Posterior vena cava (tissue), 2 donors: ENCODE data around the gene UBL4B. TPM values are rescaled to one million over a fixed set of nuclear protein-coding genes. Genes with fewer than 3 reads are reported as not detected.

Experiments
- DNase-seq: peaks from one replicate; pipeline ENCODE4 v3.0.0-alpha.2; 2020; ENCODE audit warnings: low spot score
- intact Hi-C, 2 donors: fragments of 100-400 bp; cut with DNase I; formaldehyde crosslinking; loops; one replicate each; pipeline versions ENCODE4 v1.14.1 to v1.14.2; 2022 to 2023
- total RNA-seq, 2 donors: library from RNA; stranded (reverse); fragmentation: NEBNext Ultra II Directional; extraction: Animal tissue kit (Norgen Biotek cat#: 25700); gene quantifications; one replicate each; pipeline ENCODE4 v1.2.1, GENCODE V29; 2021
- donor health status: DM: yes; HTN: yes; CAD: no.
- donor health status: DM: yes; HTN: yes; CAD: no.

UBL4B gene
- total RNA-seq, 2 donors from 2014 or later = 0.19 TPM; not detected in 1

DNA sequence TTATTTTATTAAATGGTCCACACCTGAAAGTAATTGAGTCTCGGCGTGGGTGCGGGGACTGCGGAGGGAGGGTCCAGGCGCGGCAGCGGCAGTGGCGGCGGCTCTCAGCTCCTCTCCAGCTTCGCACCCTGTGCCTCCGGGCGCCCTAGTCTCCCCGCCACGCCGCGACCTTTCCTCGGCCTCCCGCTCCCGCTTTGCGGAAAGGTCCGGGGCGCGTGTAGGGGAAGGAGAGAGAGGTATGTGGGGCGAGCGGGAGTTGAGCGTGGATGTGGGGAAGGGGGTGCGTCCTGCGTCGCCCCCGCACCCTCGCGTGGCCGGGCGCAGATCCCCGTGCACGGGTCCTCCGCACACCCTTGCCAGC lies 28.4 kb upstream of the UBL4B start:
- intact Hi-C loops = no loop called here

DNA sequence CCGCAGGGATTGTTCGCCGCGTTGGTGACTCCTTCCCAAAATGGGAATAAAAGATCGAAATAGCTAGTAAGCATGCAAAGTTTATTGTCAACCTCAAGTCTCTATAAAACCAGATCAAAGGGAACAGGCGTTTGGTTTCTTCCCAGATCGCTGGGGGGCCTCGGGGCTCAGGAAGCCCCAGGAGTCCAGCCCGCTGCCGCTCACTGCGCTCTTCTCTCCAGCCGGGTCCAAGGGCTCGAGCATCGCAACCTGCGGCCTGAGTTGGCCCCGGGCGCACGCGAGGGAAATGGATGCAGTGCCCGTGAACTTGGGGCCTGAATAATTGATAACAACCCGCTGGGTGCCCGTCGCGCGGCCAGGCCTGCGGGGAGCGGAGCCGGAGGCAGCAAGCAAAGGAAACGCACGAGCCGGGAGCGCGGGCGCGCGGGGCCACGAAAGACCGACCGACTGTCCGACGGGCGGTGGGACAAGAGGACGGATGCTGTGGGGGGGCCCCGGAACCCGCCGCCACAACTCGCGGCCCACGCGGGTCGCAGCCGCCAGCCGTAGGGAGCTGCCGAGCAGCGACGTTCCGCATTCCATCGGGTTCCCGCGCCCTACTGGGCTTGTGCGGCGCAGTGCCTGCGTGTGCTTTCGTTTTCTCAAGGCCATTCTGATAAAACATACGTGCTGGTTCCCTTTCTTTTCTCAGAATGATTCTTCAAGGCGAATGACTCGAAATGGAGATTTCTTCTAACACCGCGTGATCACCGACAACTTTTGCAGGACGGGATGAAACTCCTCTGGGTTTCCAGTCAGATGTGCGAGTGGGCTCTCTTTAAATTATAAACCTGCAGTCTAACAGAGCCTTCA lies 27.8 kb upstream of the UBL4B start:
- peak; percentile 91 for DNase-seq
- intact Hi-C loops = no loop called here

More for the DNA sequence above, 28.4 kb upstream of the UBL4B start:
- DNase-seq = no peak

DNA sequence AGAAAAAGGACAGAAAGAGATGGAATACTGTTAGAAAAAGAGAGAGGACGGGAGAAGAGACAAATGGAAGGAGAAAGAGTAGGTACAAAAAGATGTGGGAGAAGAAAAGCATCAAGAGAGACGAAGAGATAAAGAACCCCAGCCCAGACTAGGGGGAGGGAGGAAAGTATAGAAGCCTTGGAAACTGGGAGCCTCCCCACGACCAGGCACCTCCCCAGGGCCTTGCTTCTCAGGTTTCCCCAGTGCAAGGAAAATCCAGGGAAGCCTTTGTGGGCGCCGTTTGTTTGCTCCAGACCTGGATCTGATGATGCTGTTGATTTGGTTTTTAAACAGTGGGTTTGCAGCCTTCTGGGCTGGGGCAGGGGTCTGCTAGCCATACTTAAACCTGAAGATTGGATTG lies 26.6 kb upstream of the UBL4B start:
- intact Hi-C loops = no loop called here
- DNase-seq = no peak

DNA sequence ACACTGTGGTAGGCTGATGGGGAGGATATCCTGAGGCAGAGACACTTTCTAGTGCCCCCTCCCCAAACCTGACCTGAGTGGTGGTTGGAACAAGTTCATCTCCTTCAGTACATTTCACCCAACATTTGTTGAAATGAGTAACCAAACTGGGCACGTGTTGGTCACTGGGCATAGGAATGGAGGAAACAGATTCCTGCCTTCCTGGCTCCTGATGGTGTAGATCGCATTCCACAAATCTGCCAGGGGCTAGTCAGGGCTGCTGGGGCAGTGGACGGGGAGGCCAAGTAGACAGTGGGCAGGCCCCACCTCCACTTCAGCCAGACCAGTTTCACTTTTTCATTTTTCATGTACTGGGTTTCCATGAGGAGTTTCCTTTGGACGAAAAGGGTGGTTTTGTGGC lies 25.3 kb upstream of the UBL4B start:
- intact Hi-C loops = no loop called here
- DNase-seq = no peak

DNA sequence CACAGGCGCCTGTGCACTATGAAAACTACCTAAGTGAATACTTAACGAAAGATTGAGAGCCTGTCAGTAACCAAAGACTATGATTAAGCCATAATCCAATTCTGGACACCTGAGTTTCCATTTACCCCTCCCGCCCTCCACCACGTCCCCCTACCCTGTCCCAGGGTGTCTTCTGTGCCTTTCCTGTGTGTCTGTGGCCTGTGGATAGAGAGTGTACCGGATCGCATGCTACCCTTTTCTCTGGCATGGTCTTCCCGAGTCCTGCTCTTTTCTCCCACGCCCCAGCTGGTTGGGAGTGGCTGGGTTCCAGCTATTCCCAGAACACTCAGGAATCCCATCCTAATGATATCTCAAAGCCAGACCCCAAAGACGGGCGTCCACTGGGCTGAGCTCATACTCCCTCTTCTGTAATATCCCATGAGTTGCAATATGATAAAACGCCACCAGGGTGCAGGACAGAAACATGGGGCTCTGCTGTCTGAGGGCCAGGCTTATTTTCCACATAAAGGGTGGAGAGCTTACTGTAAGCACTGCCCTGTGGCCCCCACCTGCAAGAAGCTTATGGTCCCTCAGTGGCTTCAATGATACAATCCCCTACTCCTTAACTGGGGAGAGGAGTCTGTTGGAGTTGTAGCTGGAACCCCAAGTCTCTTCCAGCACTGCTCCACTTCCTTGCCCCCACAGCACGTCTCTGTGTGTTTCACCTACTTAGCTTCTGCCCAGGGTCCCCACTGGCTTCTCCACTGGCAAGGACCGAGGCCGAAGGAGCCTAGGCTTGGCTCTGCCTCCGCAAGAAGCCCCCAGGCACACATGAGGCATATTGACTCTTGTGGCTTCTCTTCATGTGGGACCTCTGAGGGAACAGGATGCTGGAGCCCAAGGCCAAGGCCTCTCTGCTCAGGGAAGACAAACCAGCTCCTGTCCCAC lies 24.2 kb upstream of the UBL4B start:
- no peak for DNase-seq
- intact Hi-C loops = no loop called here

DNA sequence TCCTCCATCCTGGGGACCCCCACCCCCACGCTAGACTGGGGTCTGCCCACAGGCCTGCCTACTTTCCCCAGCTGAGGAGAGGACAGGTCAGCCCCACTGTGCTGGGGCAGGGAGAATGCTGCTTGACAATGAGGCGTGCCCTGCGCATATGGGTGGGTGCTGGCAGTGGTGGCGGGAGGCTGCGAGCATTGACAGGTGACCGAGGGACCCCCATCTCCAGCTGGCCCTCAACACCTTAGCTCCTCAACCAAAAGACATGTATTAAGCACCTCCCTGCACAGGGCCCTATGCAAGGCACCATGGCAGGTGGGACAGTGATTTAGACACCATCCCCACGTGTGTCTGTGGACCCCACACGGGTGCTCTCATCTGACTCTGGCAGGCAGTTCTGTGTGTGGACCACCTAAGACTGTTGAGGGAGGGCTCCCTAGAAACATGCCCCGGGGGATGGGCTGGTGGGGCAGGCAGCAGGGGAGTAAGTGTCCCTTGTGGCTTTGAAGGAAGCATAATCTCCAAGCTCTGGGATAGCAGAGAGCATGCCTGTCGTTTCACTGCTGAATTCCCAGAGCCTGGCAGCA lies 23.4 kb upstream of the UBL4B start:
- intact Hi-C loops = no loop called here
- DNase-seq = peak; percentile 69

DNA sequence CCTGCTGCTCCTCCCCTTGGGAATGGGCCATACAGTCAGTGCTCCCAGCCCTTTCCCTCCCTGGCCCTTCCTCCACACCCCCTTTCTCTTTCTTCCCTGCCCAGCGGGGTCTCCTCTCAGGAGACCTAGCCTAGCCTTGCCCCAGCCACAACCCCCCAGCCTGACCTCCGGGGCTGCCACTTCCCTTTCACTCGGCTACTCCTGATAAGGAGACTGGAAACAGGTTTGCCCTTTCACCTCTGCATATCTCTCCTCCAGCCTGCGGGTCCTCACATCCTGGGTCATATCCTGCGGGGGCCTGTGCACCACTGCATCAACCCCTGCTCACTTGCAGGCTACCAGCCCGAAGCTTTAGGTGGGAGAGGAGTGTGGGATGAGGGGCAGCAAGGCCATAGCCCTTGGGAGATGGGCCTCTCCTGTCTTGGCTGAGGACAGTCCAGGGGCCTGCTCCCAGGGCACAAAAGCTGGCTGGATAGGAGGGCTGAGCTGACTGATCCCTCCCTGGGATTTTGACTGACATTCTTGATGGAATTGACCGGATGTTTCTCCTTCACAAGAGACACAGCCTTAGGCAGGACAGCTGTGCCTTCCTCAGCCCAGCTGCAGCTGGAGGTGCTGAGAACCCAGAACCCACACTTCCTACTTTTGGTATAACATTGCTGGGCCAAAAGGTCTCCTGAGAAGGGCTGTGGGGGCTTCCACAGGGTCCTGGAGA lies 22.5 kb upstream of the UBL4B start:
- no peak for DNase-seq
- intact Hi-C loops = no loop called here

DNA sequence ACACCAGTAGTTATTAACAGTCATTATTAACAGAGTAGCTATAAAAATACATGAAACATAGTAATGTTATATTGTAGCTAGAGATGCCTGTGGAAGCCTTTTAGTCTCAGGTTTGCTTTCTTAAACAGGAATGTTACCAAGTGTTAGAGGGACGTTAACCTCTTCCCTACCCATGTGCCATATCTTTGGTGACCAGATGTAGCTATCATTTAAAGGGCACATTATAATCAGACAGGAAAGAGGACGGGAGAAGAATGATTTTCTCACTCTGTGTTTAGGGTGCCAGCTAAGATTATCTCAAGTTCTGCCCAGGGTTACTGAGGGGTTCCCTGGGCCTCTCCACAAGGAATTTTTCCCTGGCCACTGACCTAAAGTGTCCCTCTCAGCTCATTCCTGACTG lies 20.9 kb upstream of the UBL4B start:
- DNase-seq = no peak
- intact Hi-C loops = no loop called here

DNA sequence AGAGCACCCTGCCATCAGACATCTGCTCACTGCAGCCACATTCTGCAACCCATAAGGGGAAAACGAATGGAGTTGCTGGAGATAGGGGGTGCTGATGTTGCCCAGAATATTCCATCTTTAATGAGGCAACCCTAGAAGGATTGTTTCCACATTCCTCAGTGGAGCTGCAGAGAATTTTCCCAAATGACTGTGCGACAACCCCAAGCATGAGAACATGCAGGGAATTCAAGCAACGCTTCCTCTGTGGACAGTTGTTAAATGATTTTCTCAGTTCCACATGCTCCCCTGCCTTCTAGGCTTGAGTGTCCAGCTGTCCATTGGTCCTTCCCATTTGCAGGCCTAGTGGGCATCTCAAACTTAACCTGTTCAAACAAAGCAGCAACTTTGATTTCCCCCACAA lies 20.5 kb upstream of the UBL4B start:
- intact Hi-C loops = no loop called here

DNA sequence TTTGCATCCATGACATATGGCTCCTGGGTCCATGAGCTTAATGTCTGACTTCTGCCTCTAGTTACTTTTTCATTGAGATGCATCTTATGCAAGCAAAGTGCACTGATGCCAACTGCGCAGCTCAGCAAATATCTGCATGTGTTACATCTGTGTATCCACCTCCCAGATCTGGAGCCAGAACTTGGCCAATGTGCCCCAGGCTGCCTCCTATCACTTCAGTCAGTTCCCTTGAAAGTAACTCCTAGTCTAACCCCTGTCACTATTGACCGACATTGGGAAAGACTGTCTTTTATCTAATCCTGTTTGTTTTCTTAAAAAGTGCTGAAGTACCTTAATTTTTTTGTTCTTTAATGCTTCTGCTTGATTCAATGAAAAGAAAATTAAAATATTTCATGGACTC lies 19.3 kb upstream of the UBL4B start:
- intact Hi-C loops = no loop called here
- no peak for DNase-seq

More for the DNA sequence above, 20.5 kb upstream of the UBL4B start:
- DNase-seq = no peak

DNA sequence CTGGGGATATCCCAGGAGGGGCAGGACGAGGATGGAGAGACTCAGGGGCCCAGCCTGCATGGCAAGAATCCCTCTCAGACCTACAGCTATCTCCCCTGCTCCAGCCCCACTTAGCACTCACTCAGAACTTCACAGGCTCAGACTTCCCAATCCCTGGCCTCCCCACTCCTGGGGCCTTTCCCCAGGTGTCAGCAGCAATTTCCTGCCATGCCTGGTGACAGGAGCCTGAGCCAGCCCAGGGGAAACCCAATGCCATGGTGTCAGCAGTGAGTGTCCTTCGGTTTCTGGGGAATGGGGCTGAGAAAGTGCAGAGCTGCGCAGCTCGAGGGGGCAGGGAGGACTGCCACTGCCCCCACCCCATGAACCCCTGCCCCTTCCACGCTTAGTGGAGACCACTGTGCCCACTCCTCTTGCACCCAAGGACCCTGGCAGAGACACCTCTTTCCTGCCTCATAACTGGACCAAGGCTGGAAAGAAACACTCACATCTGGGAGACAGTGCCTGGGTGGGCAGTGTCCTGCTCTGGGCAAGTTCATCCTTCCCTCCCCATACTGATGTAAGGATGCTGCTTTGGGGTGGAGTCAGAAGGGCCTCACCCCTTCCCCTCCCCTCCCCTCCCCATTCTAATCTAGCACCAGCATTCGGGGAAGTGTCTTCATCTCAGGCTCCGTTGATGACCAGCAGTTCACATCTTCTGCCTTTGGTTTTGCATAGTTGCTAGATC lies 17.1 kb upstream of the UBL4B start:
- intact Hi-C loops = no loop called here

DNA sequence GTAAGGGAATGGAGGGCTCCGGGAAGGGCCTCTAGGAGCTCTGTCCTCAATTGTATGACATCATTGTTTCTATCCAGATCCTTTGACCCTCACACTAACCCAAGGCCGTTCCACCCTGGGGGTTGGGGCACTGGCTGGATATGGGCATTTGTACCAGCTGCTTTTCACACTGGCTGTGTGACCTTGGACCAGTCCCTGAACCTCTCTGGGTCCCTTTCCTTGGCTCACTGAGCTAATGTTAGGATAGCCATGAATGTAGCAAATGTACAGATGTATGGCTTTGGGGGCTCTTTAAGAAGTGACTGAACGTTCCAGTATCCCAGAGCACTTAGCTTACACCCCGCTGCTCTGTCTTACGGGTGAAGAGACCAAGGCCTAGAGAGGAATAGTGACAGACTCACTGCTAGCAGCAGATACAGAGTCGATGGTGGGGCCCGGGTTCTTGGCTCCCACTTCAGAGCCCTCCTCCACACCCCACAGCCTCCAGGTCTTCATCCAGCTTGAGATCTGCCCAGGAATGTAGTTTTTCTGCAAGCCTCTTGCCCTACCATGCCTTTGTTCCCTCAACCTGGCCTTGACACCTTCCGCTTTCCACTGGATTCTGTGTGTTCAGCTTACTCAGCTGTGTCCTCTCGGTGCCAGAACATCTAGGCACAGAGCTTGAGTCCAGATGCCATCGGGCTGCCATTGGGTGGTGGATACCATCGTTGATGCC lies 14.6 kb upstream of the UBL4B start:
- no peak for DNase-seq
- intact Hi-C loops = no loop called here

More for the DNA sequence above, 17.1 kb upstream of the UBL4B start:
- DNase-seq = no peak

DNA sequence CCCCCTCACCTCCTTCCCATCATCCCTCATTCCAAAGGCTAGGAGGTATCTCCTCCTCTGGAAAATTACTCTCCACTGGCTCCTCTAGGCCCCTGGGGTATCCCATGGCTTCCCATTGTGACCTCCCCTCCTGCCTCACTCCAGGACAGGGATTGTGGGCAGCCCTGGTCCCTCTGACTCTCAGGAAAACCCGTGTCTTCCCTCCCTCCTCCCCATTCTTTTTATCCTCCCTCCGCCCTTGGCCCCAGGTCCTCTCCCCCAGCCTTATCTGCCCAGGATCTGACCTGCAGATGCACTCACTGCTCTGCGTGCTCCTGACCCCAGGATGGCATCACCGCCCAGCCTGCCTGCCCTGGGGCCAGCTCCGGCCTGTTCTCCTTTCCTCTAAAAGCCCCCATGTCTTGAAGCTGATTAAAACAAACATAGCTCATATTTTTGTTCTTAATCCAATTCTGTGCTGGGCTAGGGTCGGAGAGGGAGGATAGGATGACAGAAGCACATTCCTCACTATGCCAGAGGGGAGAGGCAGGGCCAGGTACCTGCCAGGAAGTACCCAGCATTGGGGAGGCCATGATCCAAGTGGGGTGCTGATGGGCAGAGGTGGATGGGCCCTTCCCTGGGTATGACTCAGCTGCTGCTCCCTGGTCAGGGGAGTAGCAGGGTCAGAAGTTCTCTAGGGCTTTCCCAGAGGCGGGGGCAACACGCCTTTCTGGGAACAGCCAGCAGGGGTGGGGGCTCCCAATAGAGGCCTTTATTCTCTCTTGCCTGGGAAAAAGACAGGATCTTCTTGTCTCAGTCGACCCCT lies 13.8 kb upstream of the UBL4B start:
- intact Hi-C loops = no loop called here
- no peak for DNase-seq

DNA sequence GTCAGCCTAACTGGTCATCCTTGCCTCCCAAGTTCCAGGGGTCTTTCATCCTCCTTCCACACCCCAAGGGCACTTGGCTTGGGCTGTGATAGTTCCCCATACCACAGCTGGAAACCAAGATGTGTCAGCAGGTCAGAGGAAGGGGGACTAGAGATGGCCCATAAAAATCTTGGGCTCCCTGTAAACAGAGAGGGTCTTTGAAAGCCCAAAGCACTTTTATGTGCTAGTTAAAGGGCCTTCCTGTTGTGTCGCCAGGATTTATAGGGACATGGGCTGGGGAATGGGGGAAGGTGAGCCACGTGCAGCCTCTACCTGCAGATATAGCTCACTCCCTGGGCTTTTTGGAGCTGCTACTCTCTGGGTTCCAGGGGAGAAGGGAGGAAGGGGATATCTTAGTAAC lies 11.9 kb upstream of the UBL4B start:
- no peak for DNase-seq
- intact Hi-C loops = no loop called here

DNA sequence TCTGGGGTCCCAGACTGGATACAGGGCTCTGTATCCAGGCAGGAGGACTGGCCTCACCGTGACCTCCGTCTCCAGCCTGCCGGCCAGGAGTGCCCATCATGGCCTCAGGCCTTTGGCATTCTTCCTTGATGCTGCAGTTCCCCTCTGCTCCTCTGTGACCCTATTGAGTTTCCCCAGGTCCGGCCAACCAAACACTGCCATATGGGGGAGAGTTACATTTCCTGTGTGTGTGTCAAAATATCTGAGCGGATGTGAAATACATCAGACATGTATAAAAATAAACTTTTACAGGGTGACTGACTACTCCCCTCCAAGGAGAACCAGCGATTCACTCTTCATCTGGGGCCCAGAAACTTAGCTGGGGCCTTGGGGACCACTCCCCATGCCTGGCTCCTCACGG lies 10.2 kb upstream of the UBL4B start:
- intact Hi-C loops = no loop called here
- DNase-seq = no peak

DNA sequence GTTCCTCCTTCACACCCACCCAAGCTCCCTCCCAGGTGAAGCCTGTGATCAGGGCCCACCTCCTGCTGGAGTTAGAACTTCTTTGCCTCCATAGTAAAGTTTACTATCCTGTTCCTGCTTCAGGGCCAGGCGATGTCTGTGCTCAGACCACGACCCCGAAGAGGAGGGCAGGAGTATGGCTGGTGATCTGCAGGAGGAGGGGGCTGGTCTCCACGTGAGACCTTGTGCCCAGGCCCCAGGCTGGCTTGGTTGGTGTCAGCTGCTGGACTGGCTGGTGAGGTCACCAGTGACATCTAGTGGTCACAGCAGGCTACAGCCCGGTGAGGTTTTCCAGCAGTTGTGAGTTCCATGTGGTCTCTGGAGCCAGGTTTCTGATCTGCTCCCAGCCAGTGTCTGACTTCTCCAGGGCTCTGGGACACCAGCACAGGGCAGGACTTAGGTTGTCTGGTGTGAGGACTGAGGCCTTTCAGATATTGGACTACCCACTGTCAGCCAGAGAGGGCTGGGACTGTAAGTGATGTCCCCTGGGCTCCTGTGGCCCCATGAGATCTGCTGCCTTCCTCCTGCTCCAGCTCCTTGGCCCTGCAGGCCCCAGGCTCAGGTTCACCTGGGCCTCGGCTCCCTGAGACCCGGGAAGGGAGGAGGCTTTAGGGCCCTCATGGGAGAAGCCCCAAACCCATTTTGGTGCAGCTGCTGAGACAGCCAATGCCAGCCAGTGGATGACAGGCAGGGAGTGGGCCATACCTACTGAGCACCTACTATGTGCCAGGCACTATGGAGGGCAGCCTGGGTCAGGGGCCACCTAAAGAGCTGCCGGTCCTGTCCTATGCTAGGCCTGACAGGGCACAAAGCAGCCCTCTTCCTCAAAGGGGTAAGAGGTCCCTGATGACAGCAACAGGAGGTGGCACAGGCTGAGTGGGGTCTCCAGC lies 6.0 kb upstream of the UBL4B start:
- intact Hi-C loops = loop anchor here in 1 of 2 donors (2.0 kb wide), 1 partner anchor 53 kb away; no protein-coding TSS in a partner anchor
- no peak for DNase-seq
